GM23338 (cell line): ENCODE results near the gene CASK. TPM values are rescaled to one million over a fixed set of nuclear protein-coding genes. Genes with fewer than 3 reads are reported as not detected.

Source experiments
- ATAC-seq: fragments of 200-7000 bp; cut with Tn5 transposase; 3 replicates; pipeline ENCODE4 v1.9.1; 2020
- DNase-seq: peaks from one replicate; pipeline ENCODE4 v3.0.0-alpha.2; 2015; ENCODE audit warnings: low spot score
- H2AFZ ChIP-seq: fragments of 200-600 bp; sonication (generic); 2 replicates; pipeline ENCODE4 v1.8.0; 2016; ENCODE audit warnings: antibody characterized with exemption, mild to moderate bottlenecking, moderate library complexity
- H3F3A ChIP-seq: fragments of 200-600 bp; sonication (generic); replicated peaks from 2 replicates; pipeline ENCODE4 v1.8.0; 2017; ENCODE audit warnings: antibody characterized with exemption, mixed run types, low read depth
- H3K27ac ChIP-seq: fragments of 200-600 bp; sonication (generic); 2 replicates; pipeline ENCODE4 v1.6.1; 2016; ENCODE audit warnings: low read depth
- H3K27me3 ChIP-seq: fragments of 200-600 bp; sonication (generic); 2 replicates; pipeline ENCODE4 v1.8.0; 2016; ENCODE audit warnings: mild to moderate bottlenecking, mixed run types, moderate library complexity; ENCODE audit not compliant: insufficient read depth
- H3K36me3 ChIP-seq: fragments of 200-600 bp; sonication (generic); 2 replicates; pipeline ENCODE4 v1.8.0; 2016; ENCODE audit warnings: mild to moderate bottlenecking; ENCODE audit not compliant: insufficient read depth
- H3K4me1 ChIP-seq: fragments of 200-600 bp; sonication (generic); 2 replicates; pipeline ENCODE4 v1.8.0; 2016; ENCODE audit warnings: mild to moderate bottlenecking, moderate library complexity; ENCODE audit not compliant: insufficient read depth
- H3K4me2 ChIP-seq: fragments of 200-600 bp; sonication (generic); 2 replicates; pipeline ENCODE4 v1.7.1; 2017; ENCODE audit warnings: mixed run types
- H3K4me3 ChIP-seq: fragments of 200-600 bp; sonication (generic); 2 replicates; pipeline ENCODE4 v1.6.1; 2016; ENCODE audit warnings: mixed run types
- H3K79me2 ChIP-seq: fragments of 200-600 bp; sonication (generic); replicated peaks from 2 replicates; pipeline ENCODE4 v1.8.0; 2017; ENCODE audit warnings: mild to moderate bottlenecking; ENCODE audit not compliant: insufficient read depth
- H3K9me2 ChIP-seq: fragments of 200-600 bp; sonication (generic); 2 replicates; pipeline ENCODE4 v1.8.0; 2017; ENCODE audit not compliant: insufficient read depth
- H4K20me1 ChIP-seq: fragments of 200-600 bp; sonication (generic); replicated peaks from 2 replicates; pipeline ENCODE4 v1.8.0; 2017; ENCODE audit warnings: mild to moderate bottlenecking; ENCODE audit not compliant: insufficient read depth
- H3K27ac Mint-ChIP-seq: 2 replicates; pipeline ENCODE4 v1.8.0; 2020; ENCODE audit warnings: inconsistent platforms, mild to moderate bottlenecking, moderate library complexity, mixed read lengths
- H3K27me3 Mint-ChIP-seq: 3 replicates; pipeline ENCODE4 v1.8.0; 2022; ENCODE audit warnings: low read depth, mild to moderate bottlenecking, moderate library complexity, mixed read lengths, inconsistent platforms; ENCODE audit not compliant: insufficient read depth, poor library complexity
- H3K36me3 Mint-ChIP-seq: 3 replicates; pipeline ENCODE4 v1.8.0; 2021; ENCODE audit warnings: low read depth, mild to moderate bottlenecking, inconsistent platforms, moderate library complexity, mixed read lengths
- H3K4me1 Mint-ChIP-seq: 3 replicates; pipeline ENCODE4 v1.8.0; 2020; ENCODE audit warnings: mild to moderate bottlenecking, inconsistent platforms, mixed read lengths
- H3K4me3 Mint-ChIP-seq: 3 replicates; pipeline ENCODE4 v1.8.0; 2021; ENCODE audit warnings: moderate library complexity, mild to moderate bottlenecking, inconsistent platforms, mixed read lengths
- H3K9me3 Mint-ChIP-seq: 3 replicates; pipeline ENCODE4 v1.8.0; 2020; ENCODE audit warnings: moderate library complexity, mild to moderate bottlenecking, inconsistent platforms, mixed read lengths
- EZH2phosphoT487 ChIP-seq: fragments of 200-600 bp; sonication (generic); IDR thresholded peaks from one replicate; pipeline ENCODE4 v1.8.1; 2018; ENCODE audit warnings: antibody characterized with exemption; ENCODE audit not compliant: unreplicated experiment
- JUNB ChIP-seq: IDR thresholded peaks from one replicate; pipeline ENCODE4 v1.6.1; 2016; ENCODE audit warnings: antibody characterized with exemption; ENCODE audit not compliant: unreplicated experiment
- POLR2AphosphoS5 ChIP-seq: IDR thresholded peaks from 2 replicates; pipeline ENCODE4 v1.6.1; 2016; ENCODE audit warnings: antibody characterized with exemption, low read depth
- STAT1 ChIP-seq: IDR thresholded peaks from one replicate; pipeline ENCODE4 v1.6.1; 2016; ENCODE audit warnings: antibody characterized with exemption; ENCODE audit not compliant: unreplicated experiment
- polyA plus RNA-seq: library from polyadenylated mRNA; unstranded; fragments of >200 nt; fragmentation: Nextera tagmentation; extraction: Ambion mirVana; gene quantifications from 2 replicates; pipeline ENCODE4 v1.2.1, GENCODE V29; 2016
- total RNA-seq: library from RNA; depleted of rRNA; stranded (reverse); fragments of >200 nt; shearing (Covaris generic); gene quantifications from 2 replicates; pipeline ENCODE4 v1.2.3, GENCODE V29; 2014
- TF ChIP-seq, protein P1 (sequence below): fragments of 250-450 bp; sonication (Bioruptor Pico); IDR thresholded peaks from 2 replicates; pipeline ENCODE4 v1.5.0; 2020; ENCODE audit warnings: mild to moderate bottlenecking, moderate library complexity
- TF ChIP-seq, protein P2 (sequence below): IDR thresholded peaks from one replicate; pipeline ENCODE4 v1.6.1; 2018; ENCODE audit warnings: antibody characterized with exemption; ENCODE audit not compliant: unreplicated experiment

The CASK gene
- total and polyA plus RNA-seq, 2 experiments from 2014 or later = 15.3 to 44.4 TPM

DNA sequence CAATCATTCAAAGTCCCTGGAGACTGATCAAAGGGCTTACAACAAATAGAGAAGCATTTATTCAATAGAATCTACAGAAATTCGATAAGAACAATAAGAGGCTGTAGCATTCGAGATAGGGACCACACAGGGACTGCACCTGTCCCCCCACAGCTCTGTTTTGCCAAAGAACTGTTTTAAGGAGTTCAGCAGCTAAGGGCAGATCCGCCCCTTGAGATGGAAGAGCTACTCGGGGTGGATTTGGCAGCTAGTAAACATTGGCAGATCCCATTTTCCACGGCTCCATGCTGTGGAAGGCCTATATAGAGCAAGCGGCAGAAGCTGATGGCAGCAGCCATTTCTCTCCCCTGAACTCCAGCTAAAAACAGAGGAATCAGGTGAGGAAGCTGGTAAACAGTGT lies 123.7 kb downstream of the CASK start (continued):
- TF ChIP-seq, protein P1, sequence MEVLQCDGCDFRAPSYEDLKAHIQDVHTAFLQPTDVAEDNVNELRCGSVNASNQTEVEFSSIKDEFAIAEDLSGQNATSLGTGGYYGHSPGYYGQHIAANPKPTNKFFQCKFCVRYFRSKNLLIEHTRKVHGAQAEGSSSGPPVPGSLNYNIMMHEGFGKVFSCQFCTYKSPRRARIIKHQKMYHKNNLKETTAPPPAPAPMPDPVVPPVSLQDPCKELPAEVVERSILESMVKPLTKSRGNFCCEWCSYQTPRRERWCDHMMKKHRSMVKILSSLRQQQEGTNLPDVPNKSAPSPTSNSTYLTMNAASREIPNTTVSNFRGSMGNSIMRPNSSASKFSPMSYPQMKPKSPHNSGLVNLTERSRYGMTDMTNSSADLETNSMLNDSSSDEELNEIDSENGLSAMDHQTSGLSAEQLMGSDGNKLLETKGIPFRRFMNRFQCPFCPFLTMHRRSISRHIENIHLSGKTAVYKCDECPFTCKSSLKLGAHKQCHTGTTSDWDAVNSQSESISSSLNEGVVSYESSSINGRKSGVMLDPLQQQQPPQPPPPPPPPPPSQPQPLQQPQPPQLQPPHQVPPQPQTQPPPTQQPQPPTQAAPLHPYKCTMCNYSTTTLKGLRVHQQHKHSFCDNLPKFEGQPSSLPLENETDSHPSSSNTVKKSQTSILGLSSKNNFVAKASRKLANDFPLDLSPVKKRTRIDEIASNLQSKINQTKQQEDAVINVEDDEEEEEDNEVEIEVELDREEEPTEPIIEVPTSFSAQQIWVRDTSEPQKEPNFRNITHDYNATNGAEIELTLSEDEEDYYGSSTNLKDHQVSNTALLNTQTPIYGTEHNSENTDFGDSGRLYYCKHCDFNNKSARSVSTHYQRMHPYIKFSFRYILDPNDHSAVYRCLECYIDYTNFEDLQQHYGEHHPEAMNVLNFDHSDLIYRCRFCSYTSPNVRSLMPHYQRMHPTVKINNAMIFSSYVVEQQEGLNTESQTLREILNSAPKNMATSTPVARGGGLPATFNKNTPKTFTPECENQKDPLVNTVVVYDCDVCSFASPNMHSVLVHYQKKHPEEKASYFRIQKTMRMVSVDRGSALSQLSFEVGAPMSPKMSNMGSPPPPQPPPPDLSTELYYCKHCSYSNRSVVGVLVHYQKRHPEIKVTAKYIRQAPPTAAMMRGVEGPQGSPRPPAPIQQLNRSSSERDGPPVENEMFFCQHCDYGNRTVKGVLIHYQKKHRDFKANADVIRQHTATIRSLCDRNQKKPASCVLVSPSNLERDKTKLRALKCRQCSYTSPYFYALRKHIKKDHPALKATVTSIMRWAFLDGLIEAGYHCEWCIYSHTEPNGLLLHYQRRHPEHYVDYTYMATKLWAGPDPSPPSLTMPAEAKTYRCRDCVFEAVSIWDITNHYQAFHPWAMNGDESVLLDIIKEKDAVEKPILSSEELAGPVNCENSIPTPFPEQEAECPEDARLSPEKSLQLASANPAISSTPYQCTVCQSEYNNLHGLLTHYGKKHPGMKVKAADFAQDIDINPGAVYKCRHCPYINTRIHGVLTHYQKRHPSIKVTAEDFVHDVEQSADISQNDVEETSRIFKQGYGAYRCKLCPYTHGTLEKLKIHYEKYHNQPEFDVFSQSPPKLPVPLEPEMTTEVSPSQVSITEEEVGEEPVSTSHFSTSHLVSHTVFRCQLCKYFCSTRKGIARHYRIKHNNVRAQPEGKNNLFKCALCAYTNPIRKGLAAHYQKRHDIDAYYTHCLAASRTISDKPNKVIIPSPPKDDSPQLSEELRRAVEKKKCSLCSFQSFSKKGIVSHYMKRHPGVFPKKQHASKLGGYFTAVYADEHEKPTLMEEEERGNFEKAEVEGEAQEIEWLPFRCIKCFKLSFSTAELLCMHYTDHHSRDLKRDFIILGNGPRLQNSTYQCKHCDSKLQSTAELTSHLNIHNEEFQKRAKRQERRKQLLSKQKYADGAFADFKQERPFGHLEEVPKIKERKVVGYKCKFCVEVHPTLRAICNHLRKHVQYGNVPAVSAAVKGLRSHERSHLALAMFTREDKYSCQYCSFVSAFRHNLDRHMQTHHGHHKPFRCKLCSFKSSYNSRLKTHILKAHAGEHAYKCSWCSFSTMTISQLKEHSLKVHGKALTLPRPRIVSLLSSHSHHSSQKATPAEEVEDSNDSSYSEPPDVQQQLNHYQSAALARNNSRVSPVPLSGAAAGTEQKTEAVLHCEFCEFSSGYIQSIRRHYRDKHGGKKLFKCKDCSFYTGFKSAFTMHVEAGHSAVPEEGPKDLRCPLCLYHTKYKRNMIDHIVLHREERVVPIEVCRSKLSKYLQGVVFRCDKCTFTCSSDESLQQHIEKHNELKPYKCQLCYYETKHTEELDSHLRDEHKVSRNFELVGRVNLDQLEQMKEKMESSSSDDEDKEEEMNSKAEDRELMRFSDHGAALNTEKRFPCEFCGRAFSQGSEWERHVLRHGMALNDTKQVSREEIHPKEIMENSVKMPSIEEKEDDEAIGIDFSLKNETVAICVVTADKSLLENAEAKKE (CRISPR knock-in tag) = no peak
- no peak for TF ChIP-seq EZH2phosphoT487

DNA sequence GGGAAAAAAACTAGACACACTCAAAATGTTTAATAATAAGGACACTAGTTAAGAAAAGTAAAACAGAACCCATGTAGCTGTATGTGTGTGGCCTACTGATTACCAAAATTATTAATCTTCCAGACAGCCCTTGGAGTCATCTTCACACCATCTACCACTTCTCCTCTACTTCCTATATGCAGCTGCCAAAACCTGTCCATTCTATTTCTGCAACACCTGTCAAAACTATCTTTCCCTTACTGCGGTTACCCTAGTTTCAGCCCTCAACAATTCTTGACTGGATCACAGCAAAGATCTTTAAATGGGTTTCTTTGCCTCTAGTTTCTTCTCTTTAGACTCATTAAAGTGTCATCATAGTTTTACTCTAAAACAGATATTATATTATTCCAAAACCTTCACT lies 126.8 kb downstream of the CASK start:
- no peak for DNase-seq
- H3K4me2 ChIP-seq = no peak overlapping the region
- H3K4me1 Mint-ChIP-seq = peaks cover 4% of the 10 kb centered on the region; the same call in 2 of the 3 replicates
- H3K27me3 ChIP-seq = no peaks in the 10 kb centered on the region
- no peaks in the 10 kb centered on the region for H4K20me1 ChIP-seq
- H3F3A ChIP-seq = no peaks in the 10 kb centered on the region
- H3K9me2 ChIP-seq = no peaks in the 10 kb centered on the region
- H3K4me3 Mint-ChIP-seq = no peak overlapping the region
- H3K27ac ChIP-seq = no peak overlapping the region
- H3K36me3 Mint-ChIP-seq = peaks cover 9% of the 10 kb centered on the region; the same call in 1 of the 3 replicates
- H3K27ac Mint-ChIP-seq = no peak overlapping the region
- H3K4me1 ChIP-seq = no peaks in the 10 kb centered on the region
- H3K9me3 Mint-ChIP-seq = peaks cover 3% of the 10 kb centered on the region; the same call in 1 of the 3 replicates
- ATAC-seq = no peak
- H3K79me2 ChIP-seq = peaks cover 13% of the 10 kb centered on the region; the same call in 1 of the 2 replicates
- H3K27me3 Mint-ChIP-seq = no peaks in the 10 kb centered on the region
- no peak overlapping the region for H3K4me3 ChIP-seq
- H3K36me3 ChIP-seq = no peaks in the 10 kb centered on the region
- no peak overlapping the region for H2AFZ ChIP-seq
- TF ChIP-seq JUNB = no peak
- TF ChIP-seq EZH2phosphoT487 = no peak
- no peak for TF ChIP-seq STAT1
- no peak for TF ChIP-seq POLR2AphosphoS5
- TF ChIP-seq, protein P2, sequence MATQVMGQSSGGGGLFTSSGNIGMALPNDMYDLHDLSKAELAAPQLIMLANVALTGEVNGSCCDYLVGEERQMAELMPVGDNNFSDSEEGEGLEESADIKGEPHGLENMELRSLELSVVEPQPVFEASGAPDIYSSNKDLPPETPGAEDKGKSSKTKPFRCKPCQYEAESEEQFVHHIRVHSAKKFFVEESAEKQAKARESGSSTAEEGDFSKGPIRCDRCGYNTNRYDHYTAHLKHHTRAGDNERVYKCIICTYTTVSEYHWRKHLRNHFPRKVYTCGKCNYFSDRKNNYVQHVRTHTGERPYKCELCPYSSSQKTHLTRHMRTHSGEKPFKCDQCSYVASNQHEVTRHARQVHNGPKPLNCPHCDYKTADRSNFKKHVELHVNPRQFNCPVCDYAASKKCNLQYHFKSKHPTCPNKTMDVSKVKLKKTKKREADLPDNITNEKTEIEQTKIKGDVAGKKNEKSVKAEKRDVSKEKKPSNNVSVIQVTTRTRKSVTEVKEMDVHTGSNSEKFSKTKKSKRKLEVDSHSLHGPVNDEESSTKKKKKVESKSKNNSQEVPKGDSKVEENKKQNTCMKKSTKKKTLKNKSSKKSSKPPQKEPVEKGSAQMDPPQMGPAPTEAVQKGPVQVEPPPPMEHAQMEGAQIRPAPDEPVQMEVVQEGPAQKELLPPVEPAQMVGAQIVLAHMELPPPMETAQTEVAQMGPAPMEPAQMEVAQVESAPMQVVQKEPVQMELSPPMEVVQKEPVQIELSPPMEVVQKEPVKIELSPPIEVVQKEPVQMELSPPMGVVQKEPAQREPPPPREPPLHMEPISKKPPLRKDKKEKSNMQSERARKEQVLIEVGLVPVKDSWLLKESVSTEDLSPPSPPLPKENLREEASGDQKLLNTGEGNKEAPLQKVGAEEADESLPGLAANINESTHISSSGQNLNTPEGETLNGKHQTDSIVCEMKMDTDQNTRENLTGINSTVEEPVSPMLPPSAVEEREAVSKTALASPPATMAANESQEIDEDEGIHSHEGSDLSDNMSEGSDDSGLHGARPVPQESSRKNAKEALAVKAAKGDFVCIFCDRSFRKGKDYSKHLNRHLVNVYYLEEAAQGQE = no peak
- TF ChIP-seq, protein P1 (CRISPR knock-in tag) = no peak
